Astrocyte (in vitro differentiated cells and primary cell): Measurements from ENCODE around the gene PPIL4.
"Not testable (repeated sequence)": the region's sequence is repeated elsewhere in the genome, so short reads cannot be mapped to it uniquely, and the experiment has no call there.

Experiments
- EZH2 ChIP-seq: IDR thresholded peaks from 2 replicates; pipeline ENCODE4 v1.6.1; 2012; ENCODE audit warnings: mild to moderate bottlenecking, low read length, inconsistent platforms; ENCODE audit not compliant: insufficient read depth
- TF ChIP-seq, protein P1 (sequence below): IDR thresholded peaks from 2 replicates; pipeline ENCODE4 v1.5.1; 2011; ENCODE audit warnings: low read depth, mild to moderate bottlenecking, inconsistent platforms, low read length, moderate library complexity; ENCODE audit not compliant: insufficient read depth

DNA sequence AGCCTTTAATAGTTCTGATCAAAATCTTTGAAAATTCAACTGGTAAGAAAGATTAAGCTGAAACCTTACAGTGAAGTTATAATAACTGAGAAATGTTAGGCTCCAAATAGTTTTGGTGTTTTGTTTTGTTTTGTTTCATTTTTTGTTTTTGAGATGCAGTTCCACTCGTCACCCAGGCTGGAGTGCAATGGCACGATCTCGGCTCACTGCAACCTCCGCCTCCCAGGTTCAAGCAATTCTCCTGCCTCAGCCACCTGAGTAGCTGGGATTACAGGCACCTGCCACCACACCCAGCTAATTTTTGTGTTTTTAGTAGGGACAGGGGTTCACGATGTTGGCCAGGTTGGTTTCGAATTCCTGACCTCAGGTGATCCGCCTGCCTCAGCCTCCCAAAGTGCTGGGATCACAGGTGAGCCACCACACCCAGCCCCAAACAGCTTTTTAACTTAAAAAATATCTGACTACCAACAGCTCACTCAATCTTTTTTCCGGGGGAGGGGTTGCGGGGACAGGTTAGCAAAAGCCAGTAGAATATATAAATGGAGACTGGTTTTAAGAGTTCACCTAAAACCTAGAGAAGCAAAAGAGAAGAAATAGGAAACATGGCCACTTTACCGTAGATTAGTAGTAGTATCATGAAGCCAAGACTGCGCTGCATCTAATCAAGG, 50.4 kb downstream of the PPIL4 start:
- not testable (repeated sequence) for TF ChIP-seq EZH2
- TF ChIP-seq, protein P1, sequence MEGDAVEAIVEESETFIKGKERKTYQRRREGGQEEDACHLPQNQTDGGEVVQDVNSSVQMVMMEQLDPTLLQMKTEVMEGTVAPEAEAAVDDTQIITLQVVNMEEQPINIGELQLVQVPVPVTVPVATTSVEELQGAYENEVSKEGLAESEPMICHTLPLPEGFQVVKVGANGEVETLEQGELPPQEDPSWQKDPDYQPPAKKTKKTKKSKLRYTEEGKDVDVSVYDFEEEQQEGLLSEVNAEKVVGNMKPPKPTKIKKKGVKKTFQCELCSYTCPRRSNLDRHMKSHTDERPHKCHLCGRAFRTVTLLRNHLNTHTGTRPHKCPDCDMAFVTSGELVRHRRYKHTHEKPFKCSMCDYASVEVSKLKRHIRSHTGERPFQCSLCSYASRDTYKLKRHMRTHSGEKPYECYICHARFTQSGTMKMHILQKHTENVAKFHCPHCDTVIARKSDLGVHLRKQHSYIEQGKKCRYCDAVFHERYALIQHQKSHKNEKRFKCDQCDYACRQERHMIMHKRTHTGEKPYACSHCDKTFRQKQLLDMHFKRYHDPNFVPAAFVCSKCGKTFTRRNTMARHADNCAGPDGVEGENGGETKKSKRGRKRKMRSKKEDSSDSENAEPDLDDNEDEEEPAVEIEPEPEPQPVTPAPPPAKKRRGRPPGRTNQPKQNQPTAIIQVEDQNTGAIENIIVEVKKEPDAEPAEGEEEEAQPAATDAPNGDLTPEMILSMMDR, result not testable (repeated sequence)
